ENCODE data around the gene HLA-DOA. TPM values are rescaled to one million over a fixed set of nuclear protein-coding genes. Genes with fewer than 3 reads are reported as not detected.

Gene HLA-DOA
- total RNA-seq, 1 donor, result not detected

- TF ChIP-seq CTCF (IDR thresholded peaks at IDR 0.05; ENCODE audit: insufficient read depth, low read length), result no peak
- no peak for DNase-seq (ENCODE audit: low read depth)
- no peak overlapping the region for H3K4me3 ChIP-seq (ENCODE audit: low read depth, low read length)
These were observed 8.4 kb upstream of the HLA-DOA start for GRCh38 chr6:33017694-33018353.

- DNase-seq (ENCODE audit: low read depth), result no peak
- no peak for TF ChIP-seq CTCF (IDR thresholded peaks at IDR 0.05; ENCODE audit: insufficient read depth, low read length)
These were observed 7.6 kb upstream of the HLA-DOA start for GRCh38 chr6:33017018-33017417.

GRCh38 chr6:33015798-33016197 is 6.4 kb upstream of the HLA-DOA start:
- no peak for TF ChIP-seq CTCF (IDR thresholded peaks at IDR 0.05; ENCODE audit: insufficient read depth, low read length)
- H3K4me3 ChIP-seq (ENCODE audit: low read depth, low read length), result no peak overlapping the region
- no peak for DNase-seq (ENCODE audit: low read depth)

More at GRCh38 chr6:33017018-33017417, 7.6 kb upstream of the HLA-DOA start:
- no peak overlapping the region for H3K4me3 ChIP-seq (ENCODE audit: low read depth, low read length)

GRCh38 chr6:33014841-33015634 is 5.6 kb upstream of the HLA-DOA start:
- peak; percentile 76 for TF ChIP-seq CTCF (IDR thresholded peaks at IDR 0.05; ENCODE audit: insufficient read depth, low read length)
- DNase-seq (ENCODE audit: low read depth), result peak; percentile 93
- H3K4me3 ChIP-seq (ENCODE audit: low read depth, low read length), result no peak overlapping the region

GRCh38 chr6:33013608-33014007 is 4.2 kb upstream of the HLA-DOA start:
- TF ChIP-seq CTCF (IDR thresholded peaks at IDR 0.05; ENCODE audit: insufficient read depth, low read length), result no peak
- DNase-seq (ENCODE audit: low read depth), result no peak
- H3K4me3 ChIP-seq (ENCODE audit: low read depth, low read length), result no peak overlapping the region

GRCh38 chr6:33010356-33010755 is 965 bp upstream of the HLA-DOA start:
- no peak for DNase-seq (ENCODE audit: low read depth)
- no peak overlapping the region for H3K4me3 ChIP-seq (ENCODE audit: low read depth, low read length)
- TF ChIP-seq CTCF (IDR thresholded peaks at IDR 0.05; ENCODE audit: insufficient read depth, low read length), result no peak

Measured in fibroblast of the aortic adventitia (primary cell).